Fibroblast of the aortic adventitia (primary cell): ENCODE measurements around the gene KXD1. TPM values are rescaled to one million over a fixed set of nuclear protein-coding genes. Genes with fewer than 3 reads are reported as not detected.

Experiments
- DNase-seq: peaks from one replicate; pipeline ENCODE4 v3.0.0-alpha.2; 2010; ENCODE audit warnings: low read depth
- H3K4me3 ChIP-seq: 2 replicates; pipeline ENCODE4 v1.5.1; 2011; ENCODE audit warnings: low read depth, mild to moderate bottlenecking, control low read depth, low read length, moderate library complexity
- total RNA-seq: library from RNA; depleted of rRNA; stranded (reverse); fragments of >200 nt; gene quantifications from 2 replicates; pipeline ENCODE4 v1.2.3, GENCODE V29; 2012; ENCODE audit warnings: low replicate concordance
- TF ChIP-seq, protein P1 (sequence below): IDR thresholded peaks from 2 replicates; pipeline ENCODE4 v1.5.1; 2011; ENCODE audit warnings: mild to moderate bottlenecking, low read length, control low read depth, inconsistent platforms; ENCODE audit not compliant: insufficient read depth

The KXD1 gene
- total RNA-seq, 1 donor = 109 TPM

DNA sequence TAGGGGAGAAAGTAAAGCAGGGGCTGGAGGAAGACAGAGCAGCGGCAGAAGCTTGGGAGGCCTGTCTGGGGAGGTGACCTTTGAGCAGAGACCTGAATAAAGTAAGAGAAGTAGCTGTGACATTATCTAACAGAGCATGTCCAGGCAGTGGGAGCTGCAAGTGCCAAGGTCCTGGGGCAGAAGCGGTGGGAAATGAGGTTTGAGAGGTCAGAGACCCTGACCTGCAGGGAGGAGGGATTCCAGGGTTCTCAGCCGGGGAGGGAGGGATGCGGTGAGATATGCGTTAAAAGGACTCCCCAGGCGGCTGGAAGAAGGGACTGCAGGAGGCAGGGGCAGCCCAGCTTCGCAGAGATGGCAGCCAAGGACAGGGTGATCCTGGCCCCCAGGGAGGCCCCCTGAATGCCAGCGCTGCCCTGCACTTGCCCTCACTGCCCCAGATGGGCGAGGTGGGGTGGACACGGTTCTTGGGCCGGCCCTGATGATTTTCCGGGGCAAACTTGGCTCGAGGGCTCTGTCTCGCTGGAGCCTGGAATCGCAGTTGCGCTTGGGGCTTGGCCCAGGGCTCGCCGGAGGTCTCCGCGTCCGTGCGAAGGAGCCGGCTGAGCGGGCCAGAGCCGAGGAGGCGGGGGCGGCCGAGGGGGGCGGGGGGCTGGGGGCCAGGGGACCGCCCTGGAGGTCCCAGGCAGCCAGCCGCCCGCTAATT lies 45.7 kb downstream of the KXD1 start:
- H3K4me3 ChIP-seq = no peak overlapping the region
- TF ChIP-seq, protein P1, sequence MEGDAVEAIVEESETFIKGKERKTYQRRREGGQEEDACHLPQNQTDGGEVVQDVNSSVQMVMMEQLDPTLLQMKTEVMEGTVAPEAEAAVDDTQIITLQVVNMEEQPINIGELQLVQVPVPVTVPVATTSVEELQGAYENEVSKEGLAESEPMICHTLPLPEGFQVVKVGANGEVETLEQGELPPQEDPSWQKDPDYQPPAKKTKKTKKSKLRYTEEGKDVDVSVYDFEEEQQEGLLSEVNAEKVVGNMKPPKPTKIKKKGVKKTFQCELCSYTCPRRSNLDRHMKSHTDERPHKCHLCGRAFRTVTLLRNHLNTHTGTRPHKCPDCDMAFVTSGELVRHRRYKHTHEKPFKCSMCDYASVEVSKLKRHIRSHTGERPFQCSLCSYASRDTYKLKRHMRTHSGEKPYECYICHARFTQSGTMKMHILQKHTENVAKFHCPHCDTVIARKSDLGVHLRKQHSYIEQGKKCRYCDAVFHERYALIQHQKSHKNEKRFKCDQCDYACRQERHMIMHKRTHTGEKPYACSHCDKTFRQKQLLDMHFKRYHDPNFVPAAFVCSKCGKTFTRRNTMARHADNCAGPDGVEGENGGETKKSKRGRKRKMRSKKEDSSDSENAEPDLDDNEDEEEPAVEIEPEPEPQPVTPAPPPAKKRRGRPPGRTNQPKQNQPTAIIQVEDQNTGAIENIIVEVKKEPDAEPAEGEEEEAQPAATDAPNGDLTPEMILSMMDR = peak; percentile 49
- peak; percentile 26 for DNase-seq

DNA sequence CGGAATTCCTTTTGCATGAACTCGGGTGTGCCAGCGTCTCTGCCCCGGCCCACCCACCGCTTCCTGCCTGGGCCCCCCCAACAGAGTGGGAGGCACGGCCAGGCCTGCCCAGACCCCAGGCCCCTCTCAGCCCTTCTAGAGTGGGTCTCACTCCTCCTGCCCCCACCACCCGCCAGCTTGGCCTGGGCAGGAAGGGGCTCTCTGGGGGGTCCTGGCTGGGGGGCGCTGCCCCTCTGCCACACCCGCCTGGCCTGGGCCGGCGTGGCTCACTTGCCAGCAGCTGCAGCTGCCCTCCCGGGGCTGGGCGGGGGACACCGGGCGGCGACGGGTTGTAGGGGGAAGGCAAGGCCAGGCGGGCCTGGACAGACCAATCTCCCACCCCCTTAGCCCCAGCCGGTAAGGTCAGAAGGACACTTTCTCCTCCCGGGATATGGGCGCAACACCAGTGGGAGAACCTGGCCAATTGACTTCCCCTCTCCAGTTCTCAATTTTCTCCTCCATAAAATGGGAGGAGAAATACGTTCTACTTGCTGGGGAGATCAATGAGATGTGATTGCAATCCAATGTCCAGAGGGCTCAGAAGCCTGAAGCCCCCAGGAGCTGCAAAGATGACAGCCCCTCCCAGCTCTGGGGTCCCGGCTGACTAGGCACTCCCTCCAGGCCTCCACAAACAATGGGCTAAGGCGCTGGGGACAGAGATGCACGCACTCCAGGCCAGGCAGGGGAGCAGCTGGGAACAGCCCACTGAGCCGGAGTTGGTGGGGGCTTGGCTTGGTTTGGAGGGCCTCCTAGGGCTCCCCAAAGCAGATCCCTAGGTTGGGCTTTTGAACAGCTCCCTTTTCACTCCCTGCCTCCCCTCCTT lies 46.5 kb downstream of the KXD1 start:
- TF ChIP-seq, protein P1 = no peak
- no peak overlapping the region for H3K4me3 ChIP-seq
- no peak for DNase-seq

DNA sequence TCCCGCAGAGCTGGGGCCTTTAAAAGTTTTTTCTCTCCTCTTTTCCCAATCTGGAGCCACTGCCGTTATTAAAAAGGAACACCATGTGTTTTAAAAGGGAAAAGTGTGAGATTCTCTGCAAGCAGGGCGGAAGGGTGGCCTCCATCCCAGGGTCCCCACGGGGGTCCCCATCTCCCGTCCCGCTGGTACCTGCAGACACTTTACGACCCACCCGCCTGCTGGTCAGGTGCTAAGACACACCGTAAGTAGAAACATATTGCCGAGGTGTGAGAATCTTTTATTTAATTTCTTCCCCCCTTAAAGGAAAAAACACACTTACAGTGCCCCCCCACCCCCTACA lies 47.1 kb downstream of the KXD1 start:
- no peak overlapping the region for H3K4me3 ChIP-seq
- TF ChIP-seq, protein P1 = no peak
- DNase-seq = no peak

DNA sequence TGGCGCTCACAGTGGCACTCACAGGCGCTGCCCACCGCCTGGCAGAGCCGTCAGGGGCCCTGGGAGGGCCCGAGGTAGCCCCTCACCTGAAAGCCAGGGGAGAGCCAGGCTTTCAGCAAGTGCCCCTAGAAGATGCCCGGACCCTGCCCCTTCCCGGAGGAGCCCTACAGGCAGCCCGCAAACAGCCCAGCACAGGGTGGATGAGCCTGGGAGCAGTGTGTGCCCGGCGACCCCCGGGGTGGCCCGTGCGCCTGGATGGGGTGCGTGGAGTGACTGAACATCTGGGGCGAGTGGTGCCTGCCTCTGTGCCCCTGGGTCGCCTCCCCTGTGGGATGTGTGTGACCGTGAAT lies 47.5 kb downstream of the KXD1 start:
- peak overlapping the region; percentile 31 for H3K4me3 ChIP-seq
- TF ChIP-seq, protein P1 = no peak

DNA sequence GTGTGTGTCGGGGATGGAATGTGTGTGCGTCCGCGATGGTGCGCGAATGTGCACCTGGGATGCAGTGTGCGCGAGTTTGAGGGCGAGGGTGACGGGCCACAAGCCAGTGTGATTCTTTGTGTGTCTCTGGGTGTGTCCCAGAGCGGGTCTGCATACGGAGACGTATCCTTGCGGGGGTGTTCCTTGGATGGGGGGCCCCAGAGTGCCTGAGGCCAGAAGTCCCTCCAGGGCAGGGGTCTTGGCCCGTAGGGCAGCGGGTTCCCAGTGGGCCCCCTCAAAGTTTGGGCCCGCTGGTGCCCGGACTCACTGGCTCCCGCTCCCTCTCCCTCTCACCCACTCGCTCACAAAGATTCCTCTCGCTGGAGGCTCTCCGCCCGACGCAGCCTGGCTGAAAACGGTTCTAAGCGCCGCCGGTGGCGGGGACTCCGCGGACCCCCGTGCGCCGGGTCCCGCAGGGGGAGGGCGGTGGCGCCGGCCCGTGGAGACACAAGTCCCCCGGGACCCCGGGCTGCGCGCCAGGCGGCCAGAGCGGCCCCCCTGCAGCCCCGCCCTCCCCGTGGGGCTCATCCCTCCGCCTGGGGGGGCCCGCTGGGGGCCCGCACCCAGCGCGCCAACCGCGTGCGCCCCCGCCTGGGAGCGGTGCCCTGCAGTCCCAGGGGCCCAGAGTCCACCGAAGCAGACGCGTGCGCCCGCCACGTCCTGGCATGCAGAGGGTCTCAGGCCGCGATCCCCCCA lies 48.0 kb downstream of the KXD1 start:
- no peak for DNase-seq
- TF ChIP-seq, protein P1 = no peak
- H3K4me3 ChIP-seq = peak overlapping the region; percentile 40

More for the DNA sequence above, 47.5 kb downstream of the KXD1 start:
- no peak for DNase-seq

DNA sequence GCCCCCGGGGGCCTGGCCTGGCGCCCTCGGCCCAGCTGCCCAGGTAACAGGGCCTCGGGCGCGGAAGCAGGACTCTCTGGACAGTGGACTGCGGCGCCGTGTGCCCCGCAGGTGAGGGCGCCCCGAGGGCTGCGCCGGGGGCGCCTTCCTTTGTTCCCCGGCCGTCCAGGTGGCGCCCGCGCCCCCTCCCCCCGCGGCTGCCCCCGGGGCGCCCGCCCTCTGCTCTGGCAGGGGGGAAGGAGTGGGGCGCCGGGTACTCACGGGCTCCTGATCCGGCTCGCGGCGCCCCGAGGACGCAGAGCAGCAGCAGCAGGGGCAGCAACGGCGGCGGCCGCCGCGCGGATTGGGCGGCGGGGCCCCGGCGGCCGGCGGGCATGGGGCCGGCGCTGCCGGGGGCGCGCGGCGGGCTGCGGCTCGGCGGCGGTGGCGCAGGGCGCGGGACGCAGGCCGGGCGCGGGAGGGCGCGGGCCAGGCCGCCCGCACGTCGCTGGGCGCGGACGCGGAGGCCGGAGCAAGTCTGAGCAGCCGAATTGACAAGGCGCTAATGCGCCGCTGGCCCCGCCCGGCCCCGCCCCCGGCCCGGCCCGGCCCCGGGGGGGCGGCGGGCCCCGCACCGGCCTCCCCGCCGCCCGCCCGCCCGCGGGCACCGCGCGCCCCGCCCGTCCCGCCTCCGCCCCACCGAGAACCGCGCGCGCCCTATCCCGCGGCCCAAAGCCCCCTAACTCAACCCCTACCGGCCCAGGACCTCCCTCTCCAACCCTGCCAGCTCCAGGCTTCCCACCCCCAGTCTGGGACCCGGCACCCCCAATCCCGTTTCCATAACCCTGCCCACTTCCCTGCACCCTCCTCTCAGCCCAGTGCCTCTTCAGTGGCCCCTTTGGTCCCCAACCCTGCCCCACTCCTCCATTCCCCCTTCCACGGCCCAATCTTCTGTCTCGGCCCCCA lies 48.9 kb downstream of the KXD1 start, which contains the start of gene CRLF1:
Gene CRLF1 (minus strand): TSS at position 519 of the 945 bp plus-strand sequence. CDS start 143 bp downstream, at position 376.
- peak within 1 kb of the TSS; percentile 48 for H3K4me3 ChIP-seq
- TF ChIP-seq, protein P1 = no peak
- no peak for DNase-seq
